OCI-LY1 (cell line): ENCODE data around the gene NUP62.

Source experiments
- CTCF ChIP-seq: fragments of 200-600 bp; sonication (generic), shearing (Covaris generic); IDR thresholded peaks from 2 replicates; pipeline ENCODE4 v1.5.1; 2017; ENCODE audit warnings: mild to moderate bottlenecking, antibody characterized with exemption, low read length, moderate library complexity, mixed read lengths
- EZH2 ChIP-seq: fragments of 200-600 bp; sonication (generic), shearing (Covaris generic); IDR thresholded peaks from 2 replicates; pipeline ENCODE4 v1.8.0; 2017; ENCODE audit warnings: borderline replicate concordance, mixed run types, mild to moderate bottlenecking, antibody characterized with exemption, low read length, moderate library complexity, mixed read lengths

- no peak for TF ChIP-seq CTCF
- no peak for TF ChIP-seq EZH2
Observed at GRCh38 chr19:49877879-49878743, 51.2 kb downstream of the NUP62 start.
